Thoracic aorta (tissue), 2 donors: ENCODE results near the gene PEAK1. TPM values are rescaled to one million over a fixed set of nuclear protein-coding genes. Genes with fewer than 3 reads are reported as not detected.

Experiments used
- ATAC-seq: fragments of 150-250 bp; one replicate; pipeline ENCODE4 v1.8.0; 2017; ENCODE audit warnings: low read depth; ENCODE audit not compliant: insufficient number of reproducible peaks, low FRiP score
- DNase-seq: peaks from one replicate; pipeline ENCODE4 v3.0.0-alpha.2; 2020; ENCODE audit warnings: low spot score
- H3K27ac ChIP-seq, 2 donors: fragments of 200-600 bp; sonication (generic); 1 replicate in 1 of 2; 2 replicates in 1 of 2; pipeline ENCODE4 v1.5.1; 2016; ENCODE audit warnings: mild to moderate bottlenecking in 2 of 2, moderate library complexity in 2 of 2
- H3K27me3 ChIP-seq: fragments of 200-600 bp; sonication (generic); replicated peaks from 2 replicates; pipeline ENCODE4 v1.6.0; 2016; ENCODE audit warnings: mild to moderate bottlenecking; ENCODE audit not compliant: insufficient read depth
- H3K36me3 ChIP-seq: fragments of 200-600 bp; sonication (generic); one replicate; pipeline ENCODE4 v1.5.1; 2016
- H3K4me1 ChIP-seq, 2 donors: fragments of 200-600 bp; sonication (generic); 1 replicate in 1 of 2; 2 replicates in 1 of 2; pipeline versions ENCODE4 v1.5.1 to v1.6.0; 2016; ENCODE audit warnings: low read depth in 2 of 2, mild to moderate bottlenecking in 1 of 2; ENCODE audit not compliant: control insufficient read depth in 1 of 2
- H3K4me3 ChIP-seq: fragments of 200-600 bp; sonication (generic); 2 replicates; pipeline ENCODE4 v1.5.1; 2016; ENCODE audit warnings: mild to moderate bottlenecking
- H3K9me3 ChIP-seq: fragments of 200-600 bp; sonication (generic); 2 replicates; pipeline ENCODE4 v1.5.1; 2016
- CTCF ChIP-seq: fragments of 200-600 bp; sonication (generic); IDR thresholded peaks from one replicate; pipeline ENCODE4 v1.5.1; 2019; ENCODE audit warnings: antibody characterized with exemption
- total RNA-seq, 2 donors: library from RNA; depleted of rRNA; stranded (reverse); fragments of >200 nt; gene quantifications; one replicate each; pipeline versions ENCODE4 v1.1.0 to v1.2.3, GENCODE V29; 2016

Gene PEAK1
- total RNA-seq, 2 donors from 2014 or later = 94.2 to 95.9 TPM

DNA sequence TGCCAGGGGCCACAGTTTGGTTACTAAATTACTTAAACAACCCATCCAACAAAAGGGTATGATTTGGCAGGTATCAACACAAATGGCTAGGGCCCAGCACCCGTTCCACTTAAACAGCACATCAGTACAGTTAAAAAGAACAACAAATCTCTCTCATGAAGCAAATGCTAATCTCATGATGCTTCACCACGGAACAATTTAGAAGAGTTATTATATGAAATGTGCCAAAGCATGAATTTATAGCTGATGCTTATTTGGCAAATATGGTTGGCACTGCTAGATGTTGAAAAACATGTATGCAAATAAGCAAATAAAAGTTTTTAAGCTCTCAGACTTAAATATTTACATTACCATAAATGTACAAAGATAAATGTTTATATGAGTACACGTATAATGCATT, 2.3 kb downstream of the PEAK1 start:
- peak overlapping the region; percentile 94 for H3K4me3 ChIP-seq

DNA sequence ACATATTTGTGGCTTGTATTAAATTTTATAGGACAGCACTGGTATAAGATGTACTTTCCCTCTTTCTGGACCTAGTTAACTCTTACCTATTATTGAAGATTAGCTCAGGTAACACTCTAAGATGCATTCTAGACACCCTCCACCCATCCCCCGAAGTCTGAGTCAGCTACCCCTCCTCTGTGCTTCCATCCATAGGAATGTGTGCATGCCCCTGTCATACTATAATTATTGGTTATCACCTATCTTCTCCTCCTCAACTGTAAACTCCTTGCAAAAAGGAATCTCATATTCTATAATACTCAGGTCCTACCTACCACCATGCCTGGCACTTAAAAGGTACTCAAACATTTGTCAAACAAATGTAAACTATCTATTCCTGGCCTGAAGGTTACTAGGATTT, 3.0 kb downstream of the PEAK1 start:
- Histone ChIP-seq H3K4me1 (peaks cover 19 to 25% of the 10 kb centered on the region in 2 donors), H3K9me3 (no peaks in the 10 kb centered on the region), H3K27ac (no peak overlapping the region), H3K36me3 (no peaks in the 10 kb centered on the region), H3K4me3 (no peak overlapping the region), H3K27me3 (no peaks in the 10 kb centered on the region)
- DNase-seq (no peak), ATAC-seq (no peak)
- TF ChIP-seq CTCF = no peak

More for the DNA sequence above, 2.3 kb downstream of the PEAK1 start:
- ATAC-seq = no peak
- H3K4me1 ChIP-seq = peaks cover 26 to 32% of the 10 kb centered on the region in 2 donors
- no peak overlapping the region for H3K27ac ChIP-seq
- H3K36me3 ChIP-seq = no peaks in the 10 kb centered on the region
- no peak for DNase-seq
- H3K27me3 ChIP-seq = no peaks in the 10 kb centered on the region
- TF ChIP-seq CTCF = no peak
- no peaks in the 10 kb centered on the region for H3K9me3 ChIP-seq

- Histone ChIP-seq H3K27ac (no peak overlapping the region), H3K27me3 (no peaks in the 10 kb centered on the region), H3K4me1 (peaks cover 14 to 18% of the 10 kb centered on the region in 2 donors), H3K36me3 (no peaks in the 10 kb centered on the region), H3K4me3 (no peak overlapping the region), H3K9me3 (no peaks in the 10 kb centered on the region)
- ATAC-seq (no peak), DNase-seq (peak; percentile 13)
- no peak for TF ChIP-seq CTCF
Measured at GRCh38 chr15:77416148-77416455, 3.8 kb downstream of the PEAK1 start.

- Histone ChIP-seq H3K27me3 (no peaks in the 10 kb centered on the region), H3K9me3 (no peaks in the 10 kb centered on the region), H3K27ac (no peak overlapping the region), H3K4me3 (no peak overlapping the region), H3K36me3 (no peaks in the 10 kb centered on the region), H3K4me1 (peaks cover 14 to 18% of the 10 kb centered on the region in 2 donors)
- no peak for TF ChIP-seq CTCF
- ATAC-seq (no peak), DNase-seq (no peak)
Measured at GRCh38 chr15:77415450-77416147, 4.3 kb downstream of the PEAK1 start.

- H3K36me3 ChIP-seq = no peaks in the 10 kb centered on the region
- H3K9me3 ChIP-seq = no peaks in the 10 kb centered on the region
- H3K4me1 ChIP-seq = peaks cover 14 to 21% of the 10 kb centered on the region in 2 donors
- DNase-seq = no peak
- no peak overlapping the region for H3K27ac ChIP-seq
- no peak overlapping the region for H3K4me3 ChIP-seq
- TF ChIP-seq CTCF = no peak
- ATAC-seq = no peak
- H3K27me3 ChIP-seq = no peaks in the 10 kb centered on the region
Measured at GRCh38 chr15:77414789-77415442, 5.0 kb downstream of the PEAK1 start.
